MG63 (cell line): ENCODE results near the gene TMEM14A. TPM values are rescaled to one million over a fixed set of nuclear protein-coding genes. Genes with fewer than 3 reads are reported as not detected.

Experiments used
- total RNA-seq: library from RNA; depleted of rRNA; stranded (reverse); fragments of >200 nt; shearing (Covaris generic); gene quantifications from 2 replicates; pipeline ENCODE4 v1.2.3, GENCODE V29; 2014; ENCODE audit warnings: low replicate concordance; rRNA removed

The TMEM14A gene
- total RNA-seq, 1 experiment from 2014 or later, result 279 TPM

Other genes starting within 250 kb of the TMEM14A start
- gene TRAM2, start 94.1 kb upstream of the TMEM14A start, total RNA-seq, result 206 and 243 TPM in 2 replicates
- 0.63 TPM in 1 of 2 replicates, not detected in the other for gene GSTA2, start 92.4 kb downstream of the TMEM14A start, total RNA-seq
- 2.2 TPM in 2 replicates for gene GSTA1, start 132.7 kb downstream of the TMEM14A start, total RNA-seq
- not detected in 2 replicates for gene GSTA5, start 169.7 kb downstream of the TMEM14A start, total RNA-seq
- not detected in 2 replicates for gene GSTA3, start 238.6 kb downstream of the TMEM14A start, total RNA-seq